22Rv1 (cell line): Measurements from ENCODE around the gene CNP.
"Not testable (repeated sequence)": the region's sequence is repeated elsewhere in the genome, so short reads cannot be mapped to it uniquely, and the experiment has no call there.

ENCODE experiments used
- H3K27ac ChIP-seq: fragments of 450-650 bp; 2 replicates; pipeline ENCODE4 v1.5.1; 2017
- ZFX ChIP-seq: fragments of 450-650 bp; IDR thresholded peaks from 2 replicates; pipeline ENCODE4 v1.6.1; 2017; ENCODE audit warnings: antibody characterized with exemption, borderline replicate concordance
- TF ChIP-seq, protein P1 (sequence below): fragments of 450-650 bp; IDR thresholded peaks from 2 replicates; pipeline ENCODE4 v1.5.1; 2017; ENCODE audit warnings: mild to moderate bottlenecking

The CNP gene

DNA sequence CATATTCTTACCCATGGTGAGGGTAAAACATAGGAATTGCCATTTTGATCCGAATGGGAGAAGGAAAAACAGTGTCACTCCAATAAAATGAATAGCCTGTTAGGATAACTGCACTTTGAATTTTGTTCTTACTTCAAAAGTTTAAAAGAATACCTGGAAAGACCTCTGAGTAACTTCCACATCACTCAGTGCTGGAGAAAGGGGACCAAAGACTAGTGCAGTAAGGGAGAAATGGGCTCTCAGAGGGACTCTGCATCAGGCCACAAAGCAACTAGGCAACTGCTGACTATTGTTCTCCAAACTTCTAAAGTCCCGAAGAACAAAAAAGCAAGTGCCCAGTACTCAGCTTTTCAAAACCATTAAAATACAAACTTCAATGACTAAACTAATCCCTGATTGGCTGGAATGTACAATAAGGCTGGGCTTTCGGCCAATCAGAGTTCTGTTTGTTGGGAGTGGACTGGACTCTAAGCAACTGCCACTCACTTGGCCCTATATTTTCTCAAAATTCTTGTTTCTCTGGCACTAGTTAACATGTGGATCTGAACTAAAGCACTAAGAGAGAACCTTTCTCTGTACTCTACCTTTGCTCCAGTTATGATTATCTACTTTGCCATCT lies 44.4 kb downstream of the CNP start:
- TF ChIP-seq, protein P1, sequence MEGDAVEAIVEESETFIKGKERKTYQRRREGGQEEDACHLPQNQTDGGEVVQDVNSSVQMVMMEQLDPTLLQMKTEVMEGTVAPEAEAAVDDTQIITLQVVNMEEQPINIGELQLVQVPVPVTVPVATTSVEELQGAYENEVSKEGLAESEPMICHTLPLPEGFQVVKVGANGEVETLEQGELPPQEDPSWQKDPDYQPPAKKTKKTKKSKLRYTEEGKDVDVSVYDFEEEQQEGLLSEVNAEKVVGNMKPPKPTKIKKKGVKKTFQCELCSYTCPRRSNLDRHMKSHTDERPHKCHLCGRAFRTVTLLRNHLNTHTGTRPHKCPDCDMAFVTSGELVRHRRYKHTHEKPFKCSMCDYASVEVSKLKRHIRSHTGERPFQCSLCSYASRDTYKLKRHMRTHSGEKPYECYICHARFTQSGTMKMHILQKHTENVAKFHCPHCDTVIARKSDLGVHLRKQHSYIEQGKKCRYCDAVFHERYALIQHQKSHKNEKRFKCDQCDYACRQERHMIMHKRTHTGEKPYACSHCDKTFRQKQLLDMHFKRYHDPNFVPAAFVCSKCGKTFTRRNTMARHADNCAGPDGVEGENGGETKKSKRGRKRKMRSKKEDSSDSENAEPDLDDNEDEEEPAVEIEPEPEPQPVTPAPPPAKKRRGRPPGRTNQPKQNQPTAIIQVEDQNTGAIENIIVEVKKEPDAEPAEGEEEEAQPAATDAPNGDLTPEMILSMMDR: no peak
- no peak for TF ChIP-seq ZFX
- H3K27ac ChIP-seq: peak overlapping the region; percentile 53

DNA sequence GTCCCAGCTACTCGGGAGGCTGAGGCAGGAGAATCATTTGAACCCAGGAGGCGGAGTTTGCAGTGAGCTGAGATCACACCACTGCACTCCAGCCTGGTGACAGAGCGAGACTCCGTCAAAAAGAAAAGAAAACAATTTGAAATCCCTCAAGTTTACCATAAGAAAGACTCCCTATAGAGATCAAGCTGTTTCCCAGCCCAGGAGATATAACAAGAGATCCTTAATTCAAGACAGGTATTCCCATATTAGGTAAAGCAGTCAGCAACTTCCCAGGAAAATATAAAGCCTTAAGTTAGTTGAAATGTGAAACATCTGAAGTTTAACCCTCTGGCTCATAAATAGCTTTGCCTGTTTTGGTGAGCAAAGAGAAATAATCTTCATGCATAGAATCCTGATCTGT lies 45.8 kb downstream of the CNP start:
- not testable (repeated sequence) for H3K27ac ChIP-seq

DNA sequence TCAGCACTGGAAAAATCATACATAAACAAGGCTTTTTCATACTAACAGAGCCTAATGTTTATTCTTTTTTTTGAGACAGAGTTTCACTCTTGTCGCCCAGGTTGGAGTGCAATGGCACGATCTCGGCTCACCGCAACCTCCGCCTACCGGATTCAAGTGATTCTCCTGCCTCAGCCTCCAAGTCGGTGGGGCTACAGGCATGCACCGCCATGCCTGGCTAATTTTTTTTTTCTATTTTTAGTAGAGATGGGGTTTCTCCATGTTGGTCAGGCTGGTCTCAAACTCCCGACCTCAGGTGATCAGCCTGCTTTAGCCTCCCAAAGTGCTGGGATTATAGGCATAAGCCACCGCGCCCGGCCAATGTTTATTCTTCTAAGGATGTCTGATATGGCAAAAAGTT lies 47.1 kb downstream of the CNP start:
- H3K27ac ChIP-seq: not testable (repeated sequence)

DNA sequence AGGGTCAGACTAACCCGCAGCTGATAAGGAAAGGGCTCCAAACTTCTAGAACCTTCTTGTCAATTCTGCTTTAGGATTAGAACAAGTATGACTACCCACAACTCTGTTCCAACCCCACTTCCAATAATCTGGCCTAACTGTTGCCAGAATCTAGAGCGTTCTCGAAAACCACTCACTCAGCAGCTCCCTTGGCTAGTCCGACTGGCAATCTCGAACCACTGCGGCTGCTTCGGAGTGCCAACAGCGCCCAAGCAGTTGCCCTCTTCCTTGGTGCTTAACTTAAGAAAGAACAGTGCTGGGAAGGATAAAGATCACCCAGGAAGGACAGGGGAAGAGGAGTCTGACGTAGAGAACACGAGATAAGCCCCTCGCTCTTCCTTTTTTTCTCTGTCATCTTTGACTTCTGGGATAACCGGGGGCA lies 49.8 kb downstream of the CNP start:
- TF ChIP-seq ZFX: no peak
- TF ChIP-seq, protein P1: no peak
- H3K27ac ChIP-seq: peak overlapping the region; percentile 88

DNA sequence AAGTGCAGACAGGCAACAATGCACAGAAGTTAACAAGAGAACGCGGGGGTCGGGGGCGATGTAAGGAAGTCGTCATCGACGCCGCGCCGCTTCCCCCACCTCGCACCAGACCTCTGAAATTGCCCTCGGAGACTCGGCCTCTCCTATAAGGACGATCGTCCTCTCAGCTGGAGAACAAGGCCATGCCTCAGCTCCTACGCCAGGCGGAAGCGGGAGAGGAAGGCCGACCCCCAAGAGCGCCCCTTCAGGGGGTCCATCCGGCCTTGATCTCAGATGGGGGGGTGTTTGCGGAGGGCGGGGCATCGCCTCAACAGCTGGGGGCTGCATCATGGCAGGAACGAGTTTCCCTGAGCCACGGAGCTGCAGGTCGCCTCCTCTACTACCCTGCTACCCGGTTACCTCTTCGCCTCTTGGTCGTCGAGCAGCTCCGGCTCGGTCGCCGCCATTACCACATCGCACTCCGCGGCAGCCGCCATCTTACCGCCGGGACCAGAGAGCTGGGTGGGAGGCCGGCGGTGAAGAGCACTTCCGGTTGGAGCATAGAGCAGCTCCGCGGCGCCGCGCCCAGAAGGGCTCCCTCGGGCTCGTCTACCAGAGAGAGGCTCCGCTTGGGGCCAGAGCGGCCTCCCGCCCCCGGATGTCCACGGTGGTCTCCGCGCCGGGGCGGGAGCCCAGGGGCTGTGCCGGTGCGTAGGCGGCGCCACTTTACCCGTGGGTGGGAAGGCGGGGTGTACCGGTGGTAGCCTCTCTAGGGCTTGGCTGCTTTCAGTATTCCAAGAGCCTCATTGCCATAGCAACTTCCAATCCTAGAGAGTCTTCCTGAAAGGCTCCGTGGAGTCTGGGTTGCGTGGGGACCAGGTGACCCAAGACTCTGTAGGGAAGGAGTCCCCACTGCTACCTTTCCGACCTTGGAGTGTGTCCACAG lies 50.6 kb downstream of the CNP start, which contains the start of gene DNAJC7:
DNAJC7 (minus strand) TSS at position 499 of the 925 bp plus-strand sequence; CDS start at position 476, 23 bp downstream.
- H3K27ac ChIP-seq: peak within 1 kb of the TSS; percentile 88
- no peak for TF ChIP-seq ZFX
- TF ChIP-seq, protein P1: peak; percentile 12; the same call in 1 of the 2 replicates

DNA sequence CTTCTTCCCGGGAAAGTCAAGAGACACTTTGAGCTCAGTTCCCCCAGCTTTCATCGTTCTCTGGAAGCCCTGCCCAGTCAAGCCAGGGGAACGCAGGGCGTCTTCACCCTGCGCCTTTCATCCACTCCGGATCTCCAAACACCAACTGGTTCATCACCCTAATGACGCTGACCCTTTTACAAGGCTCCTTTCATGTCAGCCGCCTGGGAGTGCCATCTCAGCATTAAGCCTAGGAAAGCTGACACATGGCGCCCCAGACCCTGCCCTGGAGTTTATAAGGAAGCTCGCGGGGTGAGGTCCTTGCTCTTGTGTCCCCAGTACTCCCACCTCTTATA lies 51.2 kb downstream of the CNP start:
- TF ChIP-seq, protein P1: no peak
- no peak for TF ChIP-seq ZFX
- H3K27ac ChIP-seq: peak overlapping the region; percentile 88

DNA sequence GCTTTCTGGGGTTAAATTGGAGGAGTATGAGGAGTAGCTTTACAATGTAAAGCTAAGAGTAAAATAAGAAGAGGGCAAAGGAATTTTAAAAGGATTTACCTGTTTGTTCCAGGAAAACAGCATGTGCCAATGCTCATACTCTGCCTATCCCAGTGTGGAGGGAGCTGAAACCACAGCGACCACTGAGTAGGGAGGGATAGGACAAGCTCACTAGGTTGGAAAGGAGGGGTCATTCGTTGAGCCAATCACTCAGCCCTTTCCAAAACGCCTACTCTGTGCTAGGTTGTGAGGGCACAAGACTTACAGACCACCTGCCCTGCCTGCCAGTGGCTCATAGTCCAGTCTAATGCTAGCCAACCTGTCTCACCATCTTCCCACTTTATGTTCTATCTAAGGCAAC lies 51.7 kb downstream of the CNP start:
- H3K27ac ChIP-seq: peak overlapping the region; percentile 88
- TF ChIP-seq, protein P1: no peak
- no peak for TF ChIP-seq ZFX

DNA sequence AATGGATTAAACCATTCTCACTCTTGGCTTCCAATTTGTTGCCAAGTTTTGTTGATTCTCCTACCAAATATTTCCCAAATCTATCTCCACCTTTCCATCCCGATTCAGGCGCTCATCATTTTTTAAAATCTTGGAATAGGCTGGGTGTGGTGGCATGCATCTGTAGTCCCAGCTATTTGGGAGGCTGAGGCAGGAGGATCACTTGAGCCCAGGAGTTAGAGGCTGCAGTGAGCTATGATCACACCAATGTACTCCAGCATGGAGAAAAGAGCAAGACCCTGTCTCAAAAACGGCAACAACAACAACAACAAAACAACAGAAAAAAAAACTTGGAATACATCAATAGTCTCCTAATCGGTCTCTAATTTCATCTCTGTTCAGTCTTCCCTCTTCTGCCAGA lies 52.4 kb downstream of the CNP start:
- TF ChIP-seq, protein P1: no peak
- TF ChIP-seq ZFX: no peak
- H3K27ac ChIP-seq: no peak overlapping the region
